ENCODE measurements around the gene DCST2. TPM values are rescaled to one million over a fixed set of nuclear protein-coding genes. Genes with fewer than 3 reads are reported as not detected.
A peak's percentile ranks its signal among the peaks of the same experiment; 100 is the strongest.

Gene DCST2
- total and polyA plus RNA-seq, 9 of the 15 experiments (the other 6 are each of a cell fraction or from before 2014, with no cell fraction given): 0.09 to 0.49 (median 0.11) TPM; not detected in 3

DNA sequence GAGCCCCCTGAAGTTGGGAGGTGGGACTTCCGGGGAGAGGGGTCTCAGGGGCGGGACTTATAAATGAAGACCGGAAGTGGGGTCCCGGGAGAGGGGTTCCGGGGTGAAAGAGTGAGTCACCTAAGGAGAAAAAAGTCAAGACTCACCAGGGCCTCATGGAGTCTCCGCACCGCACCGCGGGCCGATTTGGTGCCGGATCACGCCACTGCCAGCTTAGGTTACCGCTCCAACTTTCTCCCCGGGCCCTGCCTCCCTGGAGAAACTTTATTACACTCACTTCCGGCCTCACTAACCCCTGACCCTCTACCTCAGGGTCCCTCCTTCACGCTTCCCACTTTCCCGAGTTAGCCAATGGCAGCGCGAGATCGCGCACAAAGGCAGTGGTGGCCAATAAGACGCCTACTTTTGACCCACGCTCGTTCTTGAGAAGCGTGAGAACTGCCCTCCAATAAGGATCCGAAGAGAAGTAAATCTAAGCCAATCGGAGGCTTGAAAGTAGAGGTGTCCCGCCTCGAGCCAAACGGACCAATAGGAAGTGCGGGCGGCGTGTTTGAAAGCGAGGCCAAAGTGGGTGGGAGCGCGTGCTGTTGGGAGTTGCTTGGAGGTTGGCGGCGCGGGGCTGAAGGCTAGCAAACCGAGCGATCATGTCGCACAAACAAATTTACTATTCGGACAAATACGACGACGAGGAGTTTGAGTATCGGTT lies 59.3 kb downstream of the DCST2 start, which contains the start of gene CKS1B (continued):
- TF ChIP-seq, protein P1, sequence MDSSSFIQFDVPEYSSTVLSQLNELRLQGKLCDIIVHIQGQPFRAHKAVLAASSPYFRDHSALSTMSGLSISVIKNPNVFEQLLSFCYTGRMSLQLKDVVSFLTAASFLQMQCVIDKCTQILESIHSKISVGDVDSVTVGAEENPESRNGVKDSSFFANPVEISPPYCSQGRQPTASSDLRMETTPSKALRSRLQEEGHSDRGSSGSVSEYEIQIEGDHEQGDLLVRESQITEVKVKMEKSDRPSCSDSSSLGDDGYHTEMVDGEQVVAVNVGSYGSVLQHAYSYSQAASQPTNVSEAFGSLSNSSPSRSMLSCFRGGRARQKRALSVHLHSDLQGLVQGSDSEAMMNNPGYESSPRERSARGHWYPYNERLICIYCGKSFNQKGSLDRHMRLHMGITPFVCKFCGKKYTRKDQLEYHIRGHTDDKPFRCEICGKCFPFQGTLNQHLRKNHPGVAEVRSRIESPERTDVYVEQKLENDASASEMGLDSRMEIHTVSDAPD (CRISPR knock-in tag; IDR thresholded peaks at IDR 0.05): no peak
- TF ChIP-seq, protein P2, sequence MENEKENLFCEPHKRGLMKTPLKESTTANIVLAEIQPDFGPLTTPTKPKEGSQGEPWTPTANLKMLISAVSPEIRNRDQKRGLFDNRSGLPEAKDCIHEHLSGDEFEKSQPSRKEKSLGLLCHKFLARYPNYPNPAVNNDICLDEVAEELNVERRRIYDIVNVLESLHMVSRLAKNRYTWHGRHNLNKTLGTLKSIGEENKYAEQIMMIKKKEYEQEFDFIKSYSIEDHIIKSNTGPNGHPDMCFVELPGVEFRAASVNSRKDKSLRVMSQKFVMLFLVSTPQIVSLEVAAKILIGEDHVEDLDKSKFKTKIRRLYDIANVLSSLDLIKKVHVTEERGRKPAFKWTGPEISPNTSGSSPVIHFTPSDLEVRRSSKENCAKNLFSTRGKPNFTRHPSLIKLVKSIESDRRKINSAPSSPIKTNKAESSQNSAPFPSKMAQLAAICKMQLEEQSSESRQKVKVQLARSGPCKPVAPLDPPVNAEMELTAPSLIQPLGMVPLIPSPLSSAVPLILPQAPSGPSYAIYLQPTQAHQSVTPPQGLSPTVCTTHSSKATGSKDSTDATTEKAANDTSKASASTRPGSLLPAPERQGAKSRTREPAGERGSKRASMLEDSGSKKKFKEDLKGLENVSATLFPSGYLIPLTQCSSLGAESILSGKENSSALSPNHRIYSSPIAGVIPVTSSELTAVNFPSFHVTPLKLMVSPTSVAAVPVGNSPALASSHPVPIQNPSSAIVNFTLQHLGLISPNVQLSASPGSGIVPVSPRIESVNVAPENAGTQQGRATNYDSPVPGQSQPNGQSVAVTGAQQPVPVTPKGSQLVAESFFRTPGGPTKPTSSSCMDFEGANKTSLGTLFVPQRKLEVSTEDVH (IDR thresholded peaks at IDR 0.05; ENCODE audit: low read depth, partially characterized antibody): peak; percentile 77
- TF ChIP-seq, protein P3, sequence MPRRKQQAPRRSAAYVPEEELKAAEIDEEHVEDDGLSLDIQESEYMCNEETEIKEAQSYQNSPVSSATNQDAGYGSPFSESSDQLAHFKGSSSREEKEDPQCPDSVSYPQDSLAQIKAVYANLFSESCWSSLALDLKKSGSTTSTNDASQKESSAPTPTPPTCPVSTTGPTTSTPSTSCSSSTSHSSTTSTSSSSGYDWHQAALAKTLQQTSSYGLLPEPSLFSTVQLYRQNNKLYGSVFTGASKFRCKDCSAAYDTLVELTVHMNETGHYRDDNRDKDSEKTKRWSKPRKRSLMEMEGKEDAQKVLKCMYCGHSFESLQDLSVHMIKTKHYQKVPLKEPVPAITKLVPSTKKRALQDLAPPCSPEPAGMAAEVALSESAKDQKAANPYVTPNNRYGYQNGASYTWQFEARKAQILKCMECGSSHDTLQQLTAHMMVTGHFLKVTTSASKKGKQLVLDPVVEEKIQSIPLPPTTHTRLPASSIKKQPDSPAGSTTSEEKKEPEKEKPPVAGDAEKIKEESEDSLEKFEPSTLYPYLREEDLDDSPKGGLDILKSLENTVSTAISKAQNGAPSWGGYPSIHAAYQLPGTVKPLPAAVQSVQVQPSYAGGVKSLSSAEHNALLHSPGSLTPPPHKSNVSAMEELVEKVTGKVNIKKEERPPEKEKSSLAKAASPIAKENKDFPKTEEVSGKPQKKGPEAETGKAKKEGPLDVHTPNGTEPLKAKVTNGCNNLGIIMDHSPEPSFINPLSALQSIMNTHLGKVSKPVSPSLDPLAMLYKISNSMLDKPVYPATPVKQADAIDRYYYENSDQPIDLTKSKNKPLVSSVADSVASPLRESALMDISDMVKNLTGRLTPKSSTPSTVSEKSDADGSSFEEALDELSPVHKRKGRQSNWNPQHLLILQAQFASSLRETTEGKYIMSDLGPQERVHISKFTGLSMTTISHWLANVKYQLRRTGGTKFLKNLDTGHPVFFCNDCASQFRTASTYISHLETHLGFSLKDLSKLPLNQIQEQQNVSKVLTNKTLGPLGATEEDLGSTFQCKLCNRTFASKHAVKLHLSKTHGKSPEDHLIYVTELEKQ (CRISPR knock-in tag; IDR thresholded peaks at IDR 0.05): no peak
- TF ChIP-seq KDM5B (IDR thresholded peaks at IDR 0.05; ENCODE audit: insufficient replicate concordance, low read depth, low read length) (peak; percentile 69), GATAD2B (IDR thresholded peaks at IDR 0.05; ENCODE audit: borderline replicate concordance) (no peak; the same call in 1 of the 2 replicates), TAF1 (IDR thresholded peaks at IDR 0.05; ENCODE audit: control insufficient read depth, extremely low read depth, insufficient read depth, low read length, severe bottlenecking) (peak; percentile 27), FOXK1 (CRISPR knock-in tag; IDR thresholded peaks at IDR 0.05; ENCODE audit: borderline replicate concordance) (0 out of 2 replicates have a peak, but pooled peaks have one; percentile 67), TFAM (CRISPR knock-in tag; conservative IDR thresholded peaks at IDR 0.05) (no peak), ZNF324 (CRISPR knock-in tag; IDR thresholded peaks at IDR 0.05) (no peak), GABPA (tag; conservative IDR thresholded peaks at IDR 0.05; ENCODE audit: low read depth) (peak; percentile 97), POLR2B (IDR thresholded peaks at IDR 0.05; ENCODE audit: low read depth, partially characterized antibody) (no peak), EP400 (IDR thresholded peaks at IDR 0.05) (peak; percentile 99), DIDO1 (tag; IDR thresholded peaks at IDR 0.05; ENCODE audit: low read depth) (0 out of 2 replicates have a peak, but pooled peaks have one; percentile 13), ELF2 (CRISPR knock-in tag; IDR thresholded peaks at IDR 0.05) (no peak; the same call in 1 of the 2 replicates), SP1 (CRISPR knock-in tag; IDR thresholded peaks at IDR 0.05) (peak; percentile 72), ZNF431 (CRISPR knock-in tag; IDR thresholded peaks at IDR 0.05) (peak; percentile 86; the same call in 1 of the 2 replicates), ZNF445 (CRISPR knock-in tag; IDR thresholded peaks at IDR 0.05; ENCODE audit: low read depth) (no peak), ZNF696 (CRISPR knock-in tag; conservative IDR thresholded peaks at IDR 0.05) (no peak), MAZ (CRISPR knock-in tag; conservative IDR thresholded peaks at IDR 0.05 in 1 of 2, IDR thresholded peaks at IDR 0.05 in 1 of 2) (peak; percentile 39 to 47), GTF2E2 (tag; IDR thresholded peaks at IDR 0.05) (0 out of 2 replicates have a peak, but pooled peaks have one; percentile 3)

All from K562 (cell line).